ENCODE results near the gene CASTOR1. TPM values are rescaled to one million over a fixed set of nuclear protein-coding genes. Genes with fewer than 3 reads are reported as not detected.

The CASTOR1 gene
- total RNA-seq, 4 donors from 2014 or later = 16.5 to 36.0 (median 27.7) TPM

- Histone ChIP-seq H3K9me3 (no peaks in the 10 kb centered on the region), H3K36me3 (peaks cover 32 to 38% of the 10 kb centered on the region in 2 donors), H3K4me3 (replicated peaks in 1 of 3) (no peak overlapping the region), H3K4me1 (peaks cover 54 to 75% of the 10 kb centered on the region in 2 donors), H3K27ac (peak overlapping the region; percentile 84 to 88 (median 87)), H3K27me3 (no peaks in the 10 kb centered on the region)
- TF ChIP-seq POLR2A (IDR thresholded peaks at IDR 0.05) (no peak), CTCF (IDR thresholded peaks at IDR 0.05) (no peak)
- 64 to 66% methylated on average over 3 of the region's 3 CpGs for WGBS, 2 donors
- DNase-seq = peak; percentile 54 to 62
- intact Hi-C loops (cut with DNase I) = no loop called here
Observed at GRCh38 chr22:30296833-30297232, 7.5 kb upstream of the CASTOR1 start.

GRCh38 chr22:30296324-30296723 is 7.0 kb upstream of the CASTOR1 start:
- Histone ChIP-seq H3K4me3 (replicated peaks in 1 of 3) (no peak overlapping the region), H3K27me3 (no peaks in the 10 kb centered on the region), H3K27ac (peak overlapping the region; percentile 84 to 88 (median 87)), H3K9me3 (no peaks in the 10 kb centered on the region), H3K36me3 (peaks cover 32 to 38% of the 10 kb centered on the region in 2 donors), H3K4me1 (peaks cover 54 to 75% of the 10 kb centered on the region in 2 donors)
- TF ChIP-seq POLR2A (IDR thresholded peaks at IDR 0.05) (no peak), CTCF (IDR thresholded peaks at IDR 0.05) (no peak)
- no peak for DNase-seq
- 84 to 90% methylated on average over 4 of the region's 4 CpGs for WGBS, 2 donors
- intact Hi-C loops (cut with DNase I) = no loop called here

GRCh38 chr22:30295576-30295975 is 6.3 kb upstream of the CASTOR1 start:
- no peak for TF ChIP-seq CTCF (IDR thresholded peaks at IDR 0.05)
- TF ChIP-seq POLR2A (IDR thresholded peaks at IDR 0.05) = no peak
- intact Hi-C loops (cut with DNase I) = no loop called here
- 41 to 54% methylated on average over 7 of the region's 7 CpGs for WGBS, 2 donors
- H3K27ac ChIP-seq = peak overlapping the region; percentile 84 to 88 (median 87)
- peaks cover 57 to 75% of the 10 kb centered on the region in 2 donors for H3K4me1 ChIP-seq
- H3K4me3 ChIP-seq (replicated peaks in 1 of 3) = no peak overlapping the region
- H3K27me3 ChIP-seq = no peaks in the 10 kb centered on the region
- H3K9me3 ChIP-seq = no peaks in the 10 kb centered on the region
- H3K36me3 ChIP-seq = peaks cover 32 to 38% of the 10 kb centered on the region in 2 donors
- DNase-seq = peak; percentile 56 to 73

GRCh38 chr22:30294830-30295229 is 5.5 kb upstream of the CASTOR1 start:
- no peaks in the 10 kb centered on the region for H3K27me3 ChIP-seq
- no peak for DNase-seq
- no peak overlapping the region for H3K4me3 ChIP-seq (replicated peaks in 1 of 3)
- TF ChIP-seq CTCF (IDR thresholded peaks at IDR 0.05) (no peak), POLR2A (IDR thresholded peaks at IDR 0.05) (no peak)
- peak overlapping the region in 2 of 3 donors; percentile 84 to 87 for H3K27ac ChIP-seq
- 98% methylated on average over 9 of the region's 11 CpGs; no CpG with 5 or more reads in 1 of the 2 donors for WGBS, 2 donors
- intact Hi-C loops (cut with DNase I) = no loop called here
- peaks cover 29 to 38% of the 10 kb centered on the region in 2 donors for H3K36me3 ChIP-seq
- H3K4me1 ChIP-seq = peaks cover 63 to 75% of the 10 kb centered on the region in 2 donors
- no peaks in the 10 kb centered on the region for H3K9me3 ChIP-seq

GRCh38 chr22:30294066-30294465 is 4.8 kb upstream of the CASTOR1 start:
- Histone ChIP-seq H3K4me3 (replicated peaks in 1 of 3) (no peak overlapping the region), H3K27ac (peak overlapping the region in 2 of 3 donors; percentile 84 to 87), H3K27me3 (no peaks in the 10 kb centered on the region), H3K9me3 (no peaks in the 10 kb centered on the region), H3K4me1 (peaks cover 59 to 68% of the 10 kb centered on the region in 2 donors), H3K36me3 (peaks cover 29 to 38% of the 10 kb centered on the region in 2 donors)
- WGBS, 2 donors = 91 to 97% methylated on average over 6 to 7 of the region's 9 CpGs
- TF ChIP-seq CTCF (IDR thresholded peaks at IDR 0.05) (no peak), POLR2A (IDR thresholded peaks at IDR 0.05) (no peak)
- DNase-seq = no peak
- intact Hi-C loops (cut with DNase I) = no loop called here

Data from thyroid gland (tissue), 4 donors.